ENCODE results near the gene MED25. TPM values are rescaled to one million over a fixed set of nuclear protein-coding genes. Genes with fewer than 3 reads are reported as not detected.

MED25 gene
- polyA plus RNA-seq, 1 donor from 2014 or later: 18.9 TPM

- Histone ChIP-seq H3K9me2 (ENCODE audit: insufficient read depth, low read length) (no peaks in the 10 kb centered on the region), H3K36me3 (ENCODE audit: insufficient read depth, low read length) (no peaks in the 10 kb centered on the region), H4K20me1 (ENCODE audit: insufficient read depth) (no peaks in the 10 kb centered on the region), H3K9ac (ENCODE audit: low read length) (no peak overlapping the region), H2AFZ (ENCODE audit: low read depth, low read length) (no peak overlapping the region), H3K4me3 (ENCODE audit: low read length) (no peak overlapping the region), H3K4me2 (ENCODE audit: low read length) (no peak overlapping the region), H3K9me3 (ENCODE audit: low read length) (no peaks in the 10 kb centered on the region), H3K27ac (ENCODE audit: low read length) (no peak overlapping the region), H3K27me3 (ENCODE audit: insufficient read depth, low read depth, low read length) (no peaks in the 10 kb centered on the region), H3F3A (ENCODE audit: insufficient read depth, low read length, poor library complexity, severe bottlenecking) (no peaks in the 10 kb centered on the region), H3K79me2 (replicated peaks; ENCODE audit: insufficient read depth, low read length) (no peaks in the 10 kb centered on the region)
- TF ChIP-seq MXI1 (conservative IDR thresholded peaks at IDR 0.05; ENCODE audit: poor library complexity, severe bottlenecking): no peak
- no peak for TF ChIP-seq SMC3 (conservative IDR thresholded peaks at IDR 0.05; ENCODE audit: poor library complexity)
- TF ChIP-seq POLR2AphosphoS5 (IDR thresholded peaks at IDR 0.05): no peak
- no peak for TF ChIP-seq EP300 (conservative IDR thresholded peaks at IDR 0.05; ENCODE audit: poor library complexity, severe bottlenecking)
- TF ChIP-seq EZH2 (IDR thresholded peaks at IDR 0.05; ENCODE audit: borderline replicate concordance, insufficient read depth, low read length, poor library complexity, severe bottlenecking): no peak
- no peak for TF ChIP-seq TAF1 (IDR thresholded peaks at IDR 0.05; ENCODE audit: low read depth)
- no peak for TF ChIP-seq CTCF (IDR thresholded peaks at IDR 0.05; ENCODE audit: poor library complexity, severe bottlenecking)
- no peak for TF ChIP-seq RAD21 (conservative IDR thresholded peaks at IDR 0.05)
- no peak for TF ChIP-seq REST (IDR thresholded peaks at IDR 0.05; ENCODE audit: borderline replicate concordance)
Measured at GRCh38 chr19:49831592-49831991, 13.5 kb downstream of the MED25 start.

GRCh38 chr19:49832556-49832955 is 14.5 kb downstream of the MED25 start:
- Histone ChIP-seq H3K9ac (ENCODE audit: low read length) (no peak overlapping the region), H3K9me3 (ENCODE audit: low read length) (no peaks in the 10 kb centered on the region), H3K4me3 (ENCODE audit: low read length) (no peak overlapping the region), H2AFZ (ENCODE audit: low read depth, low read length) (no peak overlapping the region), H4K20me1 (ENCODE audit: insufficient read depth) (no peaks in the 10 kb centered on the region), H3F3A (ENCODE audit: insufficient read depth, low read length, poor library complexity, severe bottlenecking) (no peaks in the 10 kb centered on the region), H3K9me2 (ENCODE audit: insufficient read depth, low read length) (no peaks in the 10 kb centered on the region), H3K27me3 (ENCODE audit: insufficient read depth, low read depth, low read length) (no peaks in the 10 kb centered on the region), H3K79me2 (replicated peaks; ENCODE audit: insufficient read depth, low read length) (no peaks in the 10 kb centered on the region), H3K27ac (ENCODE audit: low read length) (no peak overlapping the region), H3K4me2 (ENCODE audit: low read length) (no peak overlapping the region), H3K36me3 (ENCODE audit: insufficient read depth, low read length) (no peaks in the 10 kb centered on the region)
- TF ChIP-seq CTCF (IDR thresholded peaks at IDR 0.05; ENCODE audit: poor library complexity, severe bottlenecking) (no peak), POLR2AphosphoS5 (IDR thresholded peaks at IDR 0.05) (no peak), EZH2 (IDR thresholded peaks at IDR 0.05; ENCODE audit: borderline replicate concordance, insufficient read depth, low read length, poor library complexity, severe bottlenecking) (no peak), TAF1 (IDR thresholded peaks at IDR 0.05; ENCODE audit: low read depth) (no peak), MXI1 (conservative IDR thresholded peaks at IDR 0.05; ENCODE audit: poor library complexity, severe bottlenecking) (no peak), RAD21 (conservative IDR thresholded peaks at IDR 0.05) (no peak), EP300 (conservative IDR thresholded peaks at IDR 0.05; ENCODE audit: poor library complexity, severe bottlenecking) (no peak), SMC3 (conservative IDR thresholded peaks at IDR 0.05; ENCODE audit: poor library complexity) (no peak), REST (IDR thresholded peaks at IDR 0.05; ENCODE audit: borderline replicate concordance) (no peak)
